Fibroblast of lung (primary cell): Measurements from ENCODE around the gene TMEM143. TPM values are rescaled to one million over a fixed set of nuclear protein-coding genes. Genes with fewer than 3 reads are reported as not detected.

Experiments used
- DNase-seq, 2 donors: peaks; one replicate each; pipeline versions ENCODE4 v3.0.0 to v3.0.0-alpha.2; 2010; ENCODE audit warnings: low read depth in 2 of 2
- H2AFZ ChIP-seq: 2 replicates; pipeline ENCODE4 v1.5.1; 2012; ENCODE audit warnings: low read length, control low read depth, inconsistent platforms
- H3K27ac ChIP-seq: 2 replicates; pipeline ENCODE4 v1.5.1; 2011; ENCODE audit warnings: low read length, control low read depth; ENCODE audit not compliant: insufficient read depth
- H3K27me3 ChIP-seq: 2 replicates; pipeline ENCODE4 v1.5.1; 2011; ENCODE audit warnings: mild to moderate bottlenecking, low read length; ENCODE audit not compliant: control insufficient read depth, insufficient read depth
- H3K36me3 ChIP-seq: 2 replicates; pipeline ENCODE4 v1.5.1; 2011; ENCODE audit warnings: low read length; ENCODE audit not compliant: control insufficient read depth, insufficient read depth
- H3K4me1 ChIP-seq: 2 replicates; pipeline ENCODE4 v1.5.1; 2011; ENCODE audit warnings: low read length; ENCODE audit not compliant: control insufficient read depth, insufficient read depth; ENCODE audit errors: extremely low read depth
- H3K4me2 ChIP-seq: 2 replicates; pipeline ENCODE4 v1.5.1; 2011; ENCODE audit warnings: low read length, control low read depth; ENCODE audit not compliant: insufficient read depth; ENCODE audit errors: extremely low read depth
- H3K4me3 ChIP-seq, 4 experiments: fragments of 200-600 bp in 1 of 4; sonication (generic) in 1 of 4; replicated peaks in 1 of 4; 2 replicates each; pipeline ENCODE4 v1.5.1; 2011 to 2016; ENCODE audit warnings: low read length in 4 of 4, low read depth in 3 of 4, mild to moderate bottlenecking in 3 of 4, control low read depth in 2 of 4, inconsistent platforms in 1 of 4, mixed read lengths in 1 of 4; ENCODE audit not compliant: insufficient read depth in 1 of 4; ENCODE audit errors: control extremely low read depth in 1 of 4
- H3K79me2 ChIP-seq: 2 replicates; pipeline ENCODE4 v1.5.1; 2012; ENCODE audit warnings: mild to moderate bottlenecking, low read length, inconsistent platforms; ENCODE audit not compliant: control insufficient read depth, insufficient read depth
- H3K9ac ChIP-seq: 2 replicates; pipeline ENCODE4 v1.5.1; 2011; ENCODE audit warnings: mild to moderate bottlenecking, low read length, control low read depth; ENCODE audit not compliant: insufficient read depth
- H3K9me3 ChIP-seq: 2 replicates; pipeline ENCODE4 v1.5.1; 2012; ENCODE audit warnings: low read depth, low read length; ENCODE audit not compliant: control insufficient read depth, insufficient read depth
- H4K20me1 ChIP-seq: 2 replicates; pipeline ENCODE4 v1.5.1; 2011; ENCODE audit warnings: low read length; ENCODE audit not compliant: control insufficient read depth, insufficient read depth; ENCODE audit errors: extremely low read depth
- EZH2 ChIP-seq: IDR thresholded peaks from 2 replicates; pipeline ENCODE4 v1.5.1; 2012; ENCODE audit warnings: low read length, control low read depth, mild to moderate bottlenecking; ENCODE audit errors: missing control alignments
- polyA plus RNA-seq, 2 donors: library from polyadenylated mRNA; depleted of rRNA in 1 of 2; stranded (reverse) in 1 of 2; unstranded in 1 of 2; fragments of >200 nt; gene quantifications; 2 replicates each; pipeline ENCODE4 v1.2.1, GENCODE V29; 2011 to 2012; ENCODE audit warnings: missing spikeins in 1 of 2
- total RNA-seq: library from RNA; depleted of rRNA; stranded (reverse); fragments of >200 nt; gene quantifications from 2 replicates; pipeline ENCODE4 v1.2.1, GENCODE V29; 2014
- TF ChIP-seq, protein P1 (sequence below), 2 donors: IDR thresholded peaks in 1 of 2; conservative IDR thresholded peaks in 1 of 2; 1 replicate in 1 of 2; 2 replicates in 1 of 2; pipeline ENCODE4 v1.5.1; 2011 to 2012; ENCODE audit warnings: low read length in 2 of 2, control low read depth in 1 of 2, inconsistent platforms in 1 of 2, low read depth in 1 of 2, mild to moderate bottlenecking in 1 of 2

TMEM143 gene
- total and polyA plus RNA-seq, 2 donors (not counting 1 experiment from before 2014, with no cell fraction given) = 4.0 to 8.3 TPM

GRCh38 chr19:48302600-48302959, 61.2 kb downstream of the TMEM143 start:
- Histone ChIP-seq H3K4me1 (no peaks in the 10 kb centered on the region), H2AFZ (no peak overlapping the region), H3K9me3 (no peaks in the 10 kb centered on the region), H3K9ac (no peak overlapping the region), H3K79me2 (no peaks in the 10 kb centered on the region), H4K20me1 (no peaks in the 10 kb centered on the region), H3K36me3 (no peaks in the 10 kb centered on the region), H3K27me3 (peaks cover 3% of the 10 kb centered on the region), H3K4me3 (no peak overlapping the region), H3K4me2 (no peak overlapping the region), H3K27ac (no peak overlapping the region)
- no peak for TF ChIP-seq EZH2
- TF ChIP-seq, protein P1, sequence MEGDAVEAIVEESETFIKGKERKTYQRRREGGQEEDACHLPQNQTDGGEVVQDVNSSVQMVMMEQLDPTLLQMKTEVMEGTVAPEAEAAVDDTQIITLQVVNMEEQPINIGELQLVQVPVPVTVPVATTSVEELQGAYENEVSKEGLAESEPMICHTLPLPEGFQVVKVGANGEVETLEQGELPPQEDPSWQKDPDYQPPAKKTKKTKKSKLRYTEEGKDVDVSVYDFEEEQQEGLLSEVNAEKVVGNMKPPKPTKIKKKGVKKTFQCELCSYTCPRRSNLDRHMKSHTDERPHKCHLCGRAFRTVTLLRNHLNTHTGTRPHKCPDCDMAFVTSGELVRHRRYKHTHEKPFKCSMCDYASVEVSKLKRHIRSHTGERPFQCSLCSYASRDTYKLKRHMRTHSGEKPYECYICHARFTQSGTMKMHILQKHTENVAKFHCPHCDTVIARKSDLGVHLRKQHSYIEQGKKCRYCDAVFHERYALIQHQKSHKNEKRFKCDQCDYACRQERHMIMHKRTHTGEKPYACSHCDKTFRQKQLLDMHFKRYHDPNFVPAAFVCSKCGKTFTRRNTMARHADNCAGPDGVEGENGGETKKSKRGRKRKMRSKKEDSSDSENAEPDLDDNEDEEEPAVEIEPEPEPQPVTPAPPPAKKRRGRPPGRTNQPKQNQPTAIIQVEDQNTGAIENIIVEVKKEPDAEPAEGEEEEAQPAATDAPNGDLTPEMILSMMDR (conservative IDR thresholded peaks at IDR 0.05 in 1 of 2, IDR thresholded peaks at IDR 0.05 in 1 of 2; ENCODE audit: low read depth in 1 of 2, low read length in 2 of 2) = no peak
- DNase-seq = no peak

DNA sequence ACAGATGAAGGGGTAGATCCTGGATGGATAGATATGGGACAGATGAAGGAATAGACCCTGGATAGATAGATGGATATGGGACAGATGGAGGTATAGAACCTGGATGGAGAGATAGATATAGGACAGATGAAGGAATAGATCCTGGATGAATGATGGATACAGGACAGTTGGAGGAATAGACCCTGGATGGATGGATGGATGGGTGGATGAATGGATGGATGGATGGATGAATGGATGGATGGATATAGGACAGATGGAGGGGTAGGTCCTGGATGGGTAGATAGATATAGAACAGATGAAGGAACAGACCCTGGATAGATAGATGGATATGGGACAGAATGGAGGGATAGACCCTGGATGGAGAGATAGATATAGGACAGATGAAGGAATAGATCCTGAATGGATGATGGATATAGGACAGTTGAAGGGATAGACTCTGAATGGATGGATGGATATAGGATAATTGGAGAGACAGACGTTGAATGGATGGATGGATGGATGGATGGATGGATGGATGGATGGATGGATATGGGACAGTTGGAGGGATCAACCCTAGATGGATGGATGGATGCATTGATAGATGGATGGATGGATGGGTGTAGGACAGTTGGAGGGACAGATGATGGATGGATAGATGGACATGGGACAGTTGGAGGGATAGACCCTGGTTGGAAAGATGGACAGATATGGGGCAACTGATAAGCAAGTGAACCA, 61.7 kb downstream of the TMEM143 start:
- no peak overlapping the region for H3K9ac ChIP-seq
- H3K4me1 ChIP-seq = no peaks in the 10 kb centered on the region
- TF ChIP-seq EZH2 = no peak
- TF ChIP-seq, protein P1 (conservative IDR thresholded peaks at IDR 0.05 in 1 of 2, IDR thresholded peaks at IDR 0.05 in 1 of 2; ENCODE audit: low read depth in 1 of 2, low read length in 2 of 2) = no peak
- H3K36me3 ChIP-seq = no peaks in the 10 kb centered on the region
- peaks cover 3% of the 10 kb centered on the region for H3K27me3 ChIP-seq
- H3K4me2 ChIP-seq = no peak overlapping the region
- H3K27ac ChIP-seq = no peak overlapping the region
- H3K79me2 ChIP-seq = no peaks in the 10 kb centered on the region
- DNase-seq = no peak
- no peaks in the 10 kb centered on the region for H3K9me3 ChIP-seq
- no peak overlapping the region for H2AFZ ChIP-seq
- H4K20me1 ChIP-seq = no peaks in the 10 kb centered on the region
- H3K4me3 ChIP-seq = no peak overlapping the region

DNA sequence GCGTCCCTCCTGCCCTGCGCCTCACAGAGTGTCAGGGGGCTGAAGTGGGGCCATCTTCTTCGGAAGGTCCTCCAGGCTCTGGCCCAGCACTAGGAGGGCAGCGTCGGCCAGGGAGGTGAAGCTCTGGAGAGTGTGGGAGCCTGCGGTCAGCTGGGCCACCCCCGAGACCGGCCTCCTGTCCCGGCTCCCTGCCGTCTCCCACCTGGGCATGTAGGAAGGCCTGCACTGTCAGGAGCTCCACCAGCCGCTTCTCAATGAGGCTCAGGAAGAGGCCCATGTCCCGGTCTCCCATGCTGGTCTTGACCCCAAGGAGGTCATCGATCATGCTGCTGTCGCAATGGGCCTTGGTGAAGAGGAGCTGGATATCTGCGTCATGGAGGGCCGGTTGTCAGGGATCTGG, 65.8 kb downstream of the TMEM143 start:
- Histone ChIP-seq H2AFZ (no peak overlapping the region), H3K79me2 (no peaks in the 10 kb centered on the region), H3K9ac (no peak overlapping the region), H3K4me3 (no peak overlapping the region), H4K20me1 (no peaks in the 10 kb centered on the region), H3K4me2 (no peak overlapping the region), H3K36me3 (no peaks in the 10 kb centered on the region), H3K27me3 (no peaks in the 10 kb centered on the region), H3K4me1 (no peaks in the 10 kb centered on the region), H3K9me3 (no peaks in the 10 kb centered on the region), H3K27ac (no peak overlapping the region)
- no peak for DNase-seq
- TF ChIP-seq, protein P1 (conservative IDR thresholded peaks at IDR 0.05 in 1 of 2, IDR thresholded peaks at IDR 0.05 in 1 of 2; ENCODE audit: low read depth in 1 of 2, low read length in 2 of 2) = no peak
- no peak for TF ChIP-seq EZH2
